Measurements from ENCODE around the gene ALDH3B1. TPM values are rescaled to one million over a fixed set of nuclear protein-coding genes. Genes with fewer than 3 reads are reported as not detected.
A peak's percentile ranks its signal among the peaks of the same experiment; 100 is the strongest.

Gene ALDH3B1
- total and polyA plus RNA-seq, 2 donors (not counting 3 experiments of a cell fraction or from before 2014, with no cell fraction given): 0.13 to 1.0 TPM

DNA sequence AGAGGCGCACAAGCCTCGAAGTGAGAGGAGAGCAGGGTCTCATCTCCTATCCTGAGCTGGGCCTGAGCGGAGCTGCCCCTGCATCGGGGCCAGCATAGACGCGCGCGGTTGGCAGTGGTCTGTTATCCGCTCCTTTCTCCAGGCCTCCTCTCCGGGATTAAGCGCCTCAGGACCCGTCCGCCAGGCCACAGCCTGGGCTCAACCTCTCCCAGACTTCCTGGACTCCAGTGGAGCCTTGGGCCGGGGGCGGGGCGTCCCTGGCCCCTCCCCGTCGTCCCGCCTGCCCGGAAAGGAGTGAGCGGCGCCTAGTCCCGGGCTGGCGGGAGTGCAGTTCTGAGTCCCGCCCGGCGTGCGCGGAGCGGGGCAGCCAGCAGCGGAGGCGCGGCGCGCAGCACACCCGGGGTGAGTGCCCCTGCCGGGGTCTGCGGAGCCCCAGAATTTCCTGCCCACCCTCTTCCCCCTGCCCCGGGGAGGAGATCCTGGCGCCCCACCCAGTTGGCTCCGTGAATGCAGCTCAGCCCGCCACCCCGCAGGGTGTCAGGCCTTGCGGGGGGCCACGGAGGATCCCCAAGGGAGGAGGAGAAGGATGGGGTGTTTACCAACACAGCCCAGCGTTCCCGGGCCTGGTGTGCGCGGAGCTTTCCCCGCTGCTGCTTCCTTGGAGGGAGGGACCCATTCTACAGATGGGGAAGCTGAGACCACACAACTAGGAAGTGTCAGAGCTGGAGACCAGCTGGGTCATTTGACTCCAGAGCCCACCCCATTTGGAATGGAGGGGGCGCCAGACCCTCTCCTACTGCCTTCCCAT, 28.8 kb downstream of the ALDH3B1 start, which contains the start of gene TCIRG1:
Gene TCIRG1 (plus strand): TSS at position 308 of the 808 bp plus-strand sequence. CDS start 2,247 bp downstream, outside the sequence.
- Histone ChIP-seq H3K4me3 (replicated peaks in 1 of 3; ENCODE audit: insufficient read depth in 1 of 3, low read depth in 1 of 3, low read length in 3 of 3) (peak within 1 kb of the TSS; percentile 47 to 58 (median 58)), H3K4me2 (ENCODE audit: insufficient read depth, low read length) (peak within 1 kb of the TSS; percentile 84), H2AFZ (ENCODE audit: low read depth, low read length) (peak within 1 kb of the TSS; percentile 0), H3K4me1 (ENCODE audit: control insufficient read depth, extremely low read depth, insufficient read depth, low read length) (peaks cover 20% of the 10 kb centered on the region), H3K27ac (ENCODE audit: insufficient read depth, low read depth, low read length) (peak within 1 kb of the TSS; percentile 51), H3K79me2 (ENCODE audit: control insufficient read depth, insufficient read depth, low read length) (peaks cover 24% of the 10 kb centered on the region), H3K36me3 (ENCODE audit: control insufficient read depth in 2 of 2, extremely low read depth in 1 of 2, insufficient read depth in 2 of 2, low read length in 2 of 2) (peaks cover 0 to 21% of the 10 kb centered on the region in 2 experiments), H4K20me1 (replicated peaks; ENCODE audit: control insufficient read depth, extremely low read depth, insufficient read depth, low read length) (no peaks in the 10 kb centered on the region), H3K9me3 (replicated peaks; ENCODE audit: control insufficient read depth, insufficient read depth, low read length) (no peaks in the 10 kb centered on the region), H3K9ac (replicated peaks; ENCODE audit: extremely low read depth, insufficient read depth, low read length) (peak within 1 kb of the TSS; percentile 73), H3K9me1 (replicated peaks; ENCODE audit: control insufficient read depth, extremely low read depth, insufficient read depth, low read length) (no peaks in the 10 kb centered on the region), H3K27me3 (ENCODE audit: control insufficient read depth in 2 of 2, insufficient read depth in 2 of 2, low read length in 2 of 2) (no peaks in the 10 kb centered on the region)
- FAIRE-seq (peak; percentile 80), DNase-seq (ENCODE audit: low read depth, low spot score) (peak; percentile 88)
- TF ChIP-seq POLR2AphosphoS5 (IDR thresholded peaks at IDR 0.05; ENCODE audit: insufficient read depth, low read depth, low read length) (peak; percentile 92), FOS (IDR thresholded peaks at IDR 0.05; ENCODE audit: borderline replicate concordance, insufficient read depth, low read length) (no peak), EZH2 (IDR thresholded peaks at IDR 0.05; ENCODE audit: borderline replicate concordance, low read depth, low read length, severe bottlenecking) (no peak), MYC (IDR thresholded peaks at IDR 0.05; ENCODE audit: low read depth, low read length) (peak; percentile 17), JUN (IDR thresholded peaks at IDR 0.05; ENCODE audit: borderline replicate concordance, insufficient read depth, insufficient read length, low read depth) (no peak), POLR2A (IDR thresholded peaks at IDR 0.05; ENCODE audit: low read depth, low read length) (peak; percentile 98), GATA2 (IDR thresholded peaks at IDR 0.05; ENCODE audit: insufficient read depth, insufficient read length, low read depth, low read length) (no peak)
- TF ChIP-seq, protein P1, sequence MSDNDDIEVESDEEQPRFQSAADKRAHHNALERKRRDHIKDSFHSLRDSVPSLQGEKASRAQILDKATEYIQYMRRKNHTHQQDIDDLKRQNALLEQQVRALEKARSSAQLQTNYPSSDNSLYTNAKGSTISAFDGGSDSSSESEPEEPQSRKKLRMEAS (IDR thresholded peaks at IDR 0.05; ENCODE audit: insufficient read depth, insufficient read length): no peak
- TF ChIP-seq, protein P2, sequence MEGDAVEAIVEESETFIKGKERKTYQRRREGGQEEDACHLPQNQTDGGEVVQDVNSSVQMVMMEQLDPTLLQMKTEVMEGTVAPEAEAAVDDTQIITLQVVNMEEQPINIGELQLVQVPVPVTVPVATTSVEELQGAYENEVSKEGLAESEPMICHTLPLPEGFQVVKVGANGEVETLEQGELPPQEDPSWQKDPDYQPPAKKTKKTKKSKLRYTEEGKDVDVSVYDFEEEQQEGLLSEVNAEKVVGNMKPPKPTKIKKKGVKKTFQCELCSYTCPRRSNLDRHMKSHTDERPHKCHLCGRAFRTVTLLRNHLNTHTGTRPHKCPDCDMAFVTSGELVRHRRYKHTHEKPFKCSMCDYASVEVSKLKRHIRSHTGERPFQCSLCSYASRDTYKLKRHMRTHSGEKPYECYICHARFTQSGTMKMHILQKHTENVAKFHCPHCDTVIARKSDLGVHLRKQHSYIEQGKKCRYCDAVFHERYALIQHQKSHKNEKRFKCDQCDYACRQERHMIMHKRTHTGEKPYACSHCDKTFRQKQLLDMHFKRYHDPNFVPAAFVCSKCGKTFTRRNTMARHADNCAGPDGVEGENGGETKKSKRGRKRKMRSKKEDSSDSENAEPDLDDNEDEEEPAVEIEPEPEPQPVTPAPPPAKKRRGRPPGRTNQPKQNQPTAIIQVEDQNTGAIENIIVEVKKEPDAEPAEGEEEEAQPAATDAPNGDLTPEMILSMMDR (IDR thresholded peaks at IDR 0.05; ENCODE audit: extremely low read depth in 1 of 2, insufficient read depth in 1 of 2, low read depth in 1 of 2, low read length in 2 of 2): no peak
- CTCF ChIA-PET: interaction anchor here (1.2 to 1.8 kb wide), 2 partner anchors 9 to 13 kb away, joined by 3 to 4 read pairs; partner anchors contain the start of gene NDUFS8
- dilution Hi-C loops (cut with MboI; ENCODE audit: extremely low pct_ligation_motif_present, low sequenced_read_pairs): no loop called here
- BruUV-seq (replicated peaks): TSS peak; percentile 31
- POLR2A ChIA-PET: interaction anchor here (1.2 to 1.3 kb wide), 2 partner anchors 89 to 125 kb away, joined by 3 to 7 read pairs; no protein-coding TSS in a partner anchor
- intact Hi-C loops (cut with micrococcal nuclease): loop anchor here (1.0 to 5.0 kb wide), 2 partner anchors 9 to 168 kb away; partner anchors contain the start of gene NDUFS8

Measured in endothelial cell of umbilical vein (primary cell).